HepG2 (cell line): Measurements from ENCODE around the gene LRRC43. TPM values are rescaled to one million over a fixed set of nuclear protein-coding genes. Genes with fewer than 3 reads are reported as not detected.

ENCODE experiments used
- ATF6 ChIP-seq: sonication (generic); formaldehyde crosslinking; conservative IDR thresholded peaks from 2 replicates; pipeline ENCODE4 v1.4.0; 2020; ENCODE audit warnings: missing genetic modification reagents
- ELF3 ChIP-seq: IDR thresholded peaks from 2 replicates; pipeline ENCODE4 v1.6.1; 2016; ENCODE audit warnings: missing genetic modification reagents, missing compliant biosample characterization
- ETV6 ChIP-seq: sonication (generic); formaldehyde crosslinking; conservative IDR thresholded peaks from 2 replicates; pipeline ENCODE4 v1.4.0; 2020; ENCODE audit warnings: missing genetic modification reagents
- FLYWCH1 ChIP-seq: sonication (generic); formaldehyde crosslinking; IDR thresholded peaks from 2 replicates; pipeline ENCODE4 v1.8.1; 2023; ENCODE audit warnings: mild to moderate bottlenecking, missing genetic modification reagents
- IKZF4 ChIP-seq: sonication (generic); formaldehyde crosslinking; IDR thresholded peaks from 2 replicates; pipeline ENCODE4 v1.5.1; 2020; ENCODE audit warnings: borderline replicate concordance, mild to moderate bottlenecking, low read depth, missing genetic modification reagents; ENCODE audit errors: not compliant biosample characterization
- KIAA2018 ChIP-seq: sonication (generic); formaldehyde crosslinking; IDR thresholded peaks from 2 replicates; pipeline ENCODE4 v1.5.0; 2020; ENCODE audit warnings: mild to moderate bottlenecking, missing genetic modification reagents, borderline replicate concordance
- PATZ1 ChIP-seq: sonication (generic); formaldehyde crosslinking; IDR thresholded peaks from 2 replicates; pipeline ENCODE4 v1.4.0; 2020; ENCODE audit warnings: missing genetic modification reagents
- SNAPC2 ChIP-seq: sonication (generic); formaldehyde crosslinking; IDR thresholded peaks from 2 replicates; pipeline ENCODE4 v1.8.1; 2022; ENCODE audit warnings: mild to moderate bottlenecking, missing genetic modification reagents
- U2AF1 ChIP-seq: fragments of 200-400 bp; formaldehyde crosslinking; optimal IDR thresholded peaks from 2 replicates; pipeline ENCODE3; 2017; ENCODE audit warnings: mild to moderate bottlenecking, low read depth, low read length
- ZNF34 ChIP-seq: sonication (generic); formaldehyde crosslinking; IDR thresholded peaks from 2 replicates; pipeline ENCODE4 v1.4.0; 2020; ENCODE audit warnings: mild to moderate bottlenecking, missing genetic modification reagents, borderline replicate concordance
- ZNF530 ChIP-seq: sonication (generic); formaldehyde crosslinking; IDR thresholded peaks from 2 replicates; pipeline ENCODE4 v1.5.0; 2020; ENCODE audit warnings: low read depth, mild to moderate bottlenecking, missing genetic modification reagents
- ZNF546 ChIP-seq: sonication (generic); formaldehyde crosslinking; conservative IDR thresholded peaks from 2 replicates; pipeline ENCODE4 v1.8.1; 2023; ENCODE audit warnings: mild to moderate bottlenecking, missing genetic modification reagents
- ZNF674 ChIP-seq: sonication (generic); formaldehyde crosslinking; IDR thresholded peaks from 2 replicates; pipeline ENCODE4 v1.5.0; 2020; ENCODE audit warnings: low read depth, mild to moderate bottlenecking, missing genetic modification reagents
- polyA plus RNA-seq, 8 experiments: library from polyadenylated mRNA; depleted of rRNA in 3 of 8; stranded (reverse) in 7 of 8; unstranded in 1 of 8; fragments of >200 nt; fragmentation: Illumina TruSeq in 4 of 8; extraction: Trizol in 4 of 8; gene quantifications; 2 replicates each; pipeline versions ENCODE4 v1.2.1 to v1.2.3, GENCODE V29; 2011 to 2016; ENCODE audit warnings: low read depth in 4 of 8, missing spikeins in 1 of 8, mixed read lengths in 1 of 8; ENCODE audit not compliant: insufficient read depth in 1 of 8
- total RNA-seq, 5 experiments: library from RNA; depleted of rRNA; stranded (reverse); fragments of >200 nt; fragmentation: Illumina TruSeq; extraction: Trizol; gene quantifications; 2 replicates each; pipeline ENCODE4 v1.2.3, GENCODE V29; 2016; ENCODE audit warnings: low read depth in 1 of 5

LRRC43 gene
- total and polyA plus RNA-seq, 2 of the 13 experiments (the other 11 are each of a cell fraction or from before 2014, with no cell fraction given) = not detected

GRCh38 chr12:122226366-122227125, 43.6 kb downstream of the LRRC43 start (continued):
- TF ChIP-seq KIAA2018 (no peak), PATZ1 (CRISPR knock-in tag) (no peak), ZNF546 (peak; percentile 89; the same call in 1 of the 2 replicates), SNAPC2 (no peak), U2AF1 (no peak), ELF3 (CRISPR knock-in tag) (peak; percentile 98), ATF6 (CRISPR knock-in tag) (no peak), IKZF4 (CRISPR knock-in tag) (peak; percentile 95), ZNF674 (CRISPR knock-in tag) (peak; percentile 33; the same call in 1 of the 2 replicates), FLYWCH1 (CRISPR knock-in tag) (peak; percentile 73; the same call in 1 of the 2 replicates), ETV6 (CRISPR knock-in tag) (peak; percentile 68; the same call in 1 of the 2 replicates), ZNF530 (peak; percentile 94), ZNF34 (CRISPR knock-in tag) (no peak)
